Upper lobe of left lung (tissue), 4 donors: ENCODE measurements around the gene DNAJC21.

Experiments
- POLR2A ChIP-seq, 4 donors: fragments of 450-650 bp; IDR thresholded peaks; one replicate each; pipeline ENCODE4 v1.5.1; 2016 to 2017; ENCODE audit warnings: antibody characterized with exemption in 4 of 4, mild to moderate bottlenecking in 2 of 4
- TF ChIP-seq, protein P1 (sequence below), 6 experiments: fragments of 450-650 bp in 4 of 6; fragments of 200-600 bp in 2 of 6; sonication (generic) in 2 of 6; IDR thresholded peaks; one replicate each; pipeline ENCODE4 v1.5.1; 2016 to 2019; ENCODE audit warnings: antibody characterized with exemption in 6 of 6

DNA sequence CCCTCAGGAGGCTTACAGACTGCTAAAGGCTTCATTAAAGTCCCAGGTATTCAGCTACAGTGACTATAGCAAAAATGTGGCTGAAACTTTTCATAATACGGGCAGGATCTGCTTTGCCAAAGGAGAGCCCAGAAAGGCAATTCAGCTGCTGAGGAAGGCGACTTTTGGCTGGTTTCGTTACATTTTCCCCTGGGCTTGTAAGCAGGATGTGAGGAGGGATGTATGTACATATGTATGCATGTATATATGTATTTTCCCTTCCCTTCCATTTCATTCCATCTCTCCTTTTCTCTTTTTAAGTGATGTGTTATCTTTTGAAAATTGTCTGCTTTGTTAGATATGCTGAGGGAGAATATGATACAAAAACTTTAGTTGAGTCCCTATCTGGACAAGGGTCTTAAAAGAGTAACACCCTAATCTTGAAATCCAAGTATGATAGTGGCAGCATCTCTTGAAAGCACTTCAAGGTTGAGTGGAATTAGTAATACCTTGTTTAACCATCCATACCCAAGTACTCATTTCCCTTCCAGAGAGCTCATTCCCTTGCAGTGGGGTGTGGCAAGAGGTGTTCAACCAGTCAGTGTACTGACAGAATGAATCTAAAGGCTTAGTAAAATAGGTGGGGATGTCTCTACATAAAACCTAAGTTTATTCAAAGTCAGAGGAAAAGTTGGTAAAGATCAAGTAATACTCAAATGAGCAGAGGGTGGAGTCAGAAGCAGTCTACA is 42.8 kb upstream of the DNAJC21 start:
- TF ChIP-seq, protein P1, sequence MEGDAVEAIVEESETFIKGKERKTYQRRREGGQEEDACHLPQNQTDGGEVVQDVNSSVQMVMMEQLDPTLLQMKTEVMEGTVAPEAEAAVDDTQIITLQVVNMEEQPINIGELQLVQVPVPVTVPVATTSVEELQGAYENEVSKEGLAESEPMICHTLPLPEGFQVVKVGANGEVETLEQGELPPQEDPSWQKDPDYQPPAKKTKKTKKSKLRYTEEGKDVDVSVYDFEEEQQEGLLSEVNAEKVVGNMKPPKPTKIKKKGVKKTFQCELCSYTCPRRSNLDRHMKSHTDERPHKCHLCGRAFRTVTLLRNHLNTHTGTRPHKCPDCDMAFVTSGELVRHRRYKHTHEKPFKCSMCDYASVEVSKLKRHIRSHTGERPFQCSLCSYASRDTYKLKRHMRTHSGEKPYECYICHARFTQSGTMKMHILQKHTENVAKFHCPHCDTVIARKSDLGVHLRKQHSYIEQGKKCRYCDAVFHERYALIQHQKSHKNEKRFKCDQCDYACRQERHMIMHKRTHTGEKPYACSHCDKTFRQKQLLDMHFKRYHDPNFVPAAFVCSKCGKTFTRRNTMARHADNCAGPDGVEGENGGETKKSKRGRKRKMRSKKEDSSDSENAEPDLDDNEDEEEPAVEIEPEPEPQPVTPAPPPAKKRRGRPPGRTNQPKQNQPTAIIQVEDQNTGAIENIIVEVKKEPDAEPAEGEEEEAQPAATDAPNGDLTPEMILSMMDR (IDR thresholded peaks at IDR 0.05): no peak
- no peak for TF ChIP-seq POLR2A (IDR thresholded peaks at IDR 0.05)
